ENCODE data around the gene SLC6A6. TPM values are rescaled to one million over a fixed set of nuclear protein-coding genes. Genes with fewer than 3 reads are reported as not detected.

Gene SLC6A6
- total RNA-seq, 4 donors from 2014 or later = 15.4 to 37.6 (median 20.9) TPM

DNA sequence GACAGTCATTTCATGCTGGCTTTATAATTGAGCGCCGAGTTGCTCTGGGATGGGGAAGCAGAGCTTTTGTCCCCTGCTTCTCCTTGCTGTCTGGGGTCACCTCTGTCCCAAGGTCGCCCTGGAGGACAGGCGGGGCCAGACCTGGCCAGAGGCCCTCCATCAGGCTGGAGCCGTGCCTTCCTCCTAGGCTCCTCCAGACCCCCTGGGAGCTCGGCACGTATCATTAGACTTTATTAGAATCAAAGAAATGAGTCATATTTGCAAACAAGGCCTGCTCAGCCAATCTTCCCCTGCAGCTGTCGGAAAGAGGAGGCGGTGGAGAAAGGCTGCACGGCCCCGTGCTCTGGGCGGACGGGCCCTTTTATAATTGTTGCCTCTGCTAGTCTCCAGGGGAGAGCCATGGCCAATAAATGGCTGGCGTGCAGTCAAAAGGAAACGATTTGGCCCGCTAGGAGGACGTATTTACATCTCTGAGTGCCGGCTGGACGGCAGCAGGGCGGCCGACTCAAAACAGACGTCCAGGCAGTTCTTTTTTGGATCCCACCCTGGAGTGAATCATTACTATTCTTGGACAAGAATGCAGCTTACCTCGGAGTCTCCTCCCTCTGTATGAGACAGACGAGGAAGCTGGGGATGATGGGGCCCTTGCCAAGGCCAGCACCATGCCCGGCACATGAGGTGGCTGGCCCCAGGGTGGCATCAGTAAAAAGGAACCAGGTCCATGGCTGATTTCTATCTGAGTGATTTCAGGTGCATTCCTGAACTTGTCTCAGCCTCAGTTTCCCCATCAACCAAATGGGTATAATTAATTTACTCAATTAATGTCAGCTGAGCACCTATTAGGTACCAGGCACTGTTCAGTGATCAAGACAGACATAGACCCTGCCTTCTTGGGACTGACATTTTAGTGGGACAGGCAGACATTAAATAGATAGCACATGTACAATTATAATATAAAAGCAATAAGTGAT, 50.6 kb downstream of the SLC6A6 start:
- peaks cover 5 to 50% (median 32%) of the 10 kb centered on the region in 3 donors for H3K4me1 ChIP-seq
- no peaks in the 10 kb centered on the region for H3K27me3 ChIP-seq
- 20% methylated on average over 6 of the region's 25 CpGs; no CpG with 5 or more reads in 1 of the 2 donors for WGBS, 2 donors (ENCODE audit: low coverage in 1 of 2)
- H3K36me3 ChIP-seq = peaks cover 0 to 25% of the 10 kb centered on the region in 2 donors
- no peak for TF ChIP-seq EP300 (IDR thresholded peaks at IDR 0.05)
- peak in 3 of 4 experiments; percentile 14 to 64 (median 37) for TF ChIP-seq CTCF (IDR thresholded peaks at IDR 0.05)
- peak; percentile 80 for TF ChIP-seq POLR2AphosphoS5 (IDR thresholded peaks at IDR 0.05)
- ATAC-seq = peak; percentile 90
- no peak overlapping the region for H3K4me3 ChIP-seq
- peak overlapping the region; percentile 44 to 91 (median 88) for H3K27ac ChIP-seq
- no peaks in the 10 kb centered on the region for H3K9me3 ChIP-seq

DNA sequence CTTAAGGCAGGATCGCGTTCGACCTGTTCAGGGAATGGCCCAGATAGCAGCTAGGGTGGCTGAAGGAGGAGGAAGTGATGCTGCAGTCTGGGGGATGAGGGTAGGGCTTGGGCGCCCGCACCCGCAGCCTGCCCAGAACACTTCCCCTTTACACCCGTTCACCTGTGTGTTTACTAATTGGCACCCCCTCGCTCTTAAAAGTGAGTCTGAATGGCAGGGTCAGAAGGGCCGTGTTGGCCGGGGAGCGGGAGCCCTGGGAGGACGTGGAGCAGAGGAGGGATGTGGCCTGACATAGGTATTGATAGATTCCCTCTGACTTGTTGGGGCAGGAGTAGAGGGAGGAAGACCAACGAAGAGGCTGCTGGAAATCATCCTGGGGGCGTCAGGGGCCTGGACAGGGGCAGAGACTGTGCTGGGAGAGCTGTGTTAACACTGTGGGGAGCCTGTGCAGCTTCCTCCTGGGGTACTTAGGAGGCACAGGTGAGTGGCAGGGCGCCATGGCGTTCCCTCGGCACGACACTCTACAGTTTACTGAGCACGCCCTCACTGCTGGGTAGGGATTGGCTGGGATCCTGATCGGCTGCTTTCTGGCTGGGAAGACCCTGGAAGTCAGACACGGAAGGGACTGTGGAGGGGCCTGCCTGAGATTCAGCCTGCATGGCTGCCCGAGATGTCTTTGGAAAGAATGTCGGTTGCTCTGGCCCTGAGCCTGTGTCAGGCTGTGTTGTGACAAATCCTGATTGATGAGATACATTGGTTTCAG, 51.7 kb downstream of the SLC6A6 start:
- Histone ChIP-seq H3K27me3 (no peaks in the 10 kb centered on the region), H3K4me3 (no peak overlapping the region), H3K27ac (peak overlapping the region; percentile 35 to 91 (median 88)), H3K9me3 (no peaks in the 10 kb centered on the region), H3K4me1 (peaks cover 5 to 50% (median 32%) of the 10 kb centered on the region in 3 donors), H3K36me3 (peaks cover 0 to 20% of the 10 kb centered on the region in 2 donors)
- no peak for ATAC-seq
- TF ChIP-seq EP300 (IDR thresholded peaks at IDR 0.05) (no peak), POLR2A (IDR thresholded peaks at IDR 0.05) (no peak), POLR2AphosphoS5 (IDR thresholded peaks at IDR 0.05) (no peak), CTCF (IDR thresholded peaks at IDR 0.05) (no peak)
- 13 to 50% methylated on average over 1 to 16 of the region's 23 CpGs for WGBS, 2 donors (ENCODE audit: low coverage in 1 of 2)

DNA sequence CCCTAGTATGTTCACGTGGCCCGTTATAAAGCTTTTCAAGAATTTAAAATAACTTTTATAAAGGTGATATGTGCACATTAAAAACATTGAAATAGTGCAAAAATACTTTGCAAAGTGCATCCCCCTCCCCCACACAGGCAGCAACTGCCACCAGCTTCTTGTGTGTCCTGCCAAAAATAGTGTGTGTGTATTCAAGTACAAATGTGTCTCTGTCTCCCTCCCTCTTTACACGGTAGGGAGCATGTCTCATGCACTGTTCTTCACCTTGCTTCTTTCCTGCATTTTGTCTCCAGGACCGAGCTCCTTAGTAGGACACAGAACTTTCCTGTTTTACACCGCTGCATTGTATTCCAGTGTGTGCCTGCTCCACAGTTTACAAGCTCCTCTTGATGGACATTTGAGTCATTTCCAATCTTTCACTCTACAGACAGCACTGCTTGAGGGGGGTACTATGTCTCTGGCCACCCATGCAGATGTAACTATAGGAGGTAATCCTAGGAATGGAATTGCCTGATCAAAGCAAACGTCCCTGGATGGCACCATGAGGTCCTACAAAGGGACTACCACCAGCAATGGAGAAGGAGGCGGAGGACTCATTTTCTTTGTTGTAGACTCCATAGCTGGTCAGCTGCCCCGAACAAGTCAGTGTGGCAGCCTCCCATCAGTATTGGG, 52.4 kb downstream of the SLC6A6 start:
- WGBS, 2 donors (ENCODE audit: low coverage in 1 of 2) = 47 to 58% methylated on average over 5 to 7 of the region's 8 CpGs
- H3K27me3 ChIP-seq = no peaks in the 10 kb centered on the region
- H3K4me1 ChIP-seq = peaks cover 5 to 50% (median 32%) of the 10 kb centered on the region in 3 donors
- TF ChIP-seq POLR2A (IDR thresholded peaks at IDR 0.05) (no peak), EP300 (IDR thresholded peaks at IDR 0.05) (no peak), POLR2AphosphoS5 (IDR thresholded peaks at IDR 0.05) (no peak), CTCF (IDR thresholded peaks at IDR 0.05) (no peak)
- no peaks in the 10 kb centered on the region for H3K9me3 ChIP-seq
- ATAC-seq = no peak
- H3K27ac ChIP-seq = peak overlapping the region in 3 of 4 donors; percentile 85 to 91 (median 90)
- H3K4me3 ChIP-seq = no peak overlapping the region
- H3K36me3 ChIP-seq = peaks cover 0 to 21% of the 10 kb centered on the region in 2 donors

DNA sequence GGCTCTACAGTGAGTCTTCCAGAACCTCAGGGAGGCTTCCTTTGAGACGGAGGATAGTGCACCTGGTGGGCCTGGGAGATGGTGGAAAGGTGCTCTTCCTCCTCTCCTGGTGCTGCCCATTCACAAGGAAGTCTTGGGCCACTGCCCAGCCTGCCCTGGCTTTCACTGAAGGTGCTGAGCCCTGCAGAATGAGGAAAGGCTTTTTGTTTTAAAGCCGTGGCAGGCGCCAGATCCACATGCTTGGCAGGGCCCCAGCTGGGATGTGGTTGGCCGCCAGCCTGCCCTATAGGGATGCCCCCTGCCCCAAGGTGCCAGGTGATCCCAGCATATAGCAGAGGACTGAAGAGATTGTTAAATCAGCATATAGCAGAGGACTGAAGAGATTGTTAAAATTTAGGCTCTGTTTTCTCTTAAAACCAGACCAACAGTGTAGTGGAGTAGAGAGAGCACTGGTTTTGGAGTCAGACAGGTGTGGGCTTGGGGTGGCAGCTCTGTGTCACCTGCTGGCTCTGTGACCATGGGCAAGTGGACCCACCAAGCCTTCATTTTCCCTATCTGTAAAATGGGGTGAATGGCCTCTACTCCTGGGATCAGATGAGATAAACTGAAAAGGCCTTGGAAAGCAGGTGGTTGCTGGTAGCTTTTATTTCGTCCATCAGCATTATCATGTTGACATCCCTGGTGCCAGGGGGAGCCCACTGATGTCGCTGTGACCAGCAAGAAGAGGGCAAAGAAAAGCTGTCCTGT, 53.3 kb downstream of the SLC6A6 start:
- 59% methylated on average over 5 of the region's 6 CpGs; no CpG with 5 or more reads in 1 of the 2 donors for WGBS, 2 donors (ENCODE audit: low coverage in 1 of 2)
- no peaks in the 10 kb centered on the region for H3K27me3 ChIP-seq
- no peak overlapping the region for H3K4me3 ChIP-seq
- no peaks in the 10 kb centered on the region for H3K9me3 ChIP-seq
- TF ChIP-seq POLR2AphosphoS5 (IDR thresholded peaks at IDR 0.05) (no peak), EP300 (IDR thresholded peaks at IDR 0.05) (no peak), CTCF (IDR thresholded peaks at IDR 0.05) (no peak), POLR2A (IDR thresholded peaks at IDR 0.05) (no peak)
- peaks cover 5 to 55% (median 36%) of the 10 kb centered on the region in 3 donors for H3K4me1 ChIP-seq
- no peak for ATAC-seq
- H3K36me3 ChIP-seq = peaks cover 0 to 12% of the 10 kb centered on the region in 2 donors
- peak overlapping the region in 2 of 4 donors; percentile 90 to 91 for H3K27ac ChIP-seq

All from gastroesophageal sphincter (tissue), 4 donors.